T-cell (primary cell): Measurements from ENCODE around the gene CAMK1. TPM values are rescaled to one million over a fixed set of nuclear protein-coding genes. Genes with fewer than 3 reads are reported as not detected.

Experiments used
- ATAC-seq, 4 experiments: fragments of 200-7000 bp in 3 of 4; fragments of 150-1000 bp in 1 of 4; cut with Tn5 transposase; replicated peaks in 1 of 4; 1 replicate in 3 of 4; 2 replicates in 1 of 4; pipeline ENCODE4 v1.10.0; 2021; ENCODE audit warnings: moderate library complexity in 3 of 4, mild to moderate bottlenecking in 2 of 4, moderate number of reproducible peaks in 1 of 4
- CTCF ChIA-PET, 2 donors: fragments of 300-600 bp; sonication (Branson Sonifier 250); formaldehyde crosslinking; loops; one replicate each; lab custom pipeline; 2022; ENCODE audit warnings: antibody characterized with exemption in 2 of 2; lab: Charles Lee
- POLR2A ChIA-PET, 2 donors: fragments of 300-600 bp; sonication (Branson Sonifier 250); formaldehyde crosslinking; loops; one replicate each; lab custom pipeline; 2022; ENCODE audit warnings: antibody characterized with exemption in 2 of 2; lab: Charles Lee
- DNase-seq, 35 experiments: peaks; one replicate each; pipeline versions ENCODE4 v3.0.0 to v3.0.0-alpha.2; 2013 to 2023
- H3K27ac ChIP-seq: one replicate; pipeline ENCODE4 v1.5.1; 2013; ENCODE audit warnings: low read length
- H3K27me3 ChIP-seq, 2 experiments: replicated peaks in 1 of 2; 1 replicate in 1 of 2; 2 replicates in 1 of 2; pipeline versions ENCODE4 v1.6.1 to v1.7.0; 2013; ENCODE audit warnings: low read length in 1 of 2, mixed read lengths in 1 of 2; ENCODE audit not compliant: control insufficient read depth in 2 of 2, insufficient read depth in 2 of 2; ENCODE audit errors: extremely low read depth in 1 of 2
- H3K36me3 ChIP-seq, 2 donors: 1 replicate in 1 of 2; 2 replicates in 1 of 2; pipeline versions ENCODE4 v1.6.1 to v1.7.0; 2013; ENCODE audit warnings: low read length in 1 of 2; ENCODE audit not compliant: control insufficient read depth in 2 of 2, insufficient read depth in 1 of 2; ENCODE audit errors: extremely low read depth in 1 of 2
- H3K4me1 ChIP-seq, 2 experiments: 1 replicate in 1 of 2; 2 replicates in 1 of 2; pipeline versions ENCODE4 v1.6.1 to v1.7.0; 2013; ENCODE audit warnings: low read length in 2 of 2, mixed read lengths in 1 of 2; ENCODE audit not compliant: insufficient read depth in 2 of 2, control insufficient read depth in 1 of 2; ENCODE audit errors: extremely low read depth in 1 of 2
- H3K4me3 ChIP-seq, 2 donors: 1 replicate in 1 of 2; 2 replicates in 1 of 2; pipeline versions ENCODE4 v1.5.1 to v1.7.0; 2013; ENCODE audit warnings: mild to moderate bottlenecking in 2 of 2, low read length in 1 of 2, moderate library complexity in 1 of 2; ENCODE audit not compliant: control insufficient read depth in 1 of 2; ENCODE audit errors: extremely low read depth in 1 of 2
- H3K9me3 ChIP-seq: 2 replicates; pipeline ENCODE4 v1.7.0; 2013
- H3K27ac Mint-ChIP-seq, 2 donors: one replicate each; pipeline ENCODE4 v1.8.0; 2020 to 2021; ENCODE audit warnings: mild to moderate bottlenecking in 2 of 2, mixed read lengths in 2 of 2
- H3K27me3 Mint-ChIP-seq, 2 donors: one replicate each; pipeline ENCODE4 v1.8.0; 2021 to 2022; ENCODE audit warnings: mixed read lengths in 2 of 2
- H3K36me3 Mint-ChIP-seq: one replicate; pipeline ENCODE4 v1.8.0; 2021; ENCODE audit warnings: mixed read lengths
- H3K4me1 Mint-ChIP-seq, 3 donors: one replicate each; pipeline ENCODE4 v1.8.0; 2020 to 2022; ENCODE audit warnings: mixed read lengths in 3 of 3, mild to moderate bottlenecking in 1 of 3
- H3K4me3 Mint-ChIP-seq, 3 donors: one replicate each; pipeline ENCODE4 v1.8.0; 2020 to 2022; ENCODE audit warnings: mild to moderate bottlenecking in 3 of 3, mixed read lengths in 3 of 3, moderate library complexity in 3 of 3
- H3K9me3 Mint-ChIP-seq, 3 donors: one replicate each; pipeline ENCODE4 v1.8.0; 2020 to 2022; ENCODE audit warnings: mixed read lengths in 3 of 3
- WGBS: methylation state at CpG from one replicate; pipeline ENCODE4 v1.1.5; 2013; ENCODE audit warnings: missing lambda C conversion rate; ENCODE audit not compliant: insufficient coverage; 5-methylcytosine and 5-hydroxymethylcytosine counted together
- total RNA-seq, 35 experiments: library from RNA in 6 of 35; stranded (reverse) in 6 of 35; fragments of 120-200 nt in 1 of 35; gene quantifications; one replicate each; pipeline versions ENCODE4 v1.2.1 to v1.2.4 and lab custom pipeline; 2013 to 2026

Gene CAMK1
- total RNA-seq, 5 donors from 2014 or later (not counting 1 experiment from before 2014, with no cell fraction given), result 1.1 to 1.7 (median 1.3) TPM

- H3K4me3 Mint-ChIP-seq, result peak overlapping the region; percentile 95 to 99 (median 96)
- H3K9me3 ChIP-seq, result no peaks in the 10 kb centered on the region
- ChIA-PET CTCF (interaction anchor here in 1 of 2 donors (1.1 kb wide), 2 partner anchors 16 to 100 kb away, joined by 3 read pairs; no protein-coding TSS in a partner anchor), POLR2A (interaction anchor here (0.9 to 1.1 kb wide), 3 partner anchors 11 to 99 kb away, joined by 3 to 7 read pairs (median 4); partner anchors contain the start of gene JAGN1 (in 1 of the 2))
- H3K4me1 Mint-ChIP-seq, result peaks cover 69 to 75% (median 71%) of the 10 kb centered on the region in 3 donors
- no peaks in the 10 kb centered on the region for H3K9me3 Mint-ChIP-seq
- peak overlapping the region; percentile 100 for H3K27ac Mint-ChIP-seq
- 6% methylated on average over 12 of the region's 14 CpGs for WGBS
- no peak for DNase-seq
- no peaks in the 10 kb centered on the region for H3K27me3 Mint-ChIP-seq
- H3K36me3 Mint-ChIP-seq, result peaks cover 33% of the 10 kb centered on the region
- H3K4me1 ChIP-seq, result peaks cover 30 to 64% of the 10 kb centered on the region in 2 experiments
- peaks cover 3 to 49% of the 10 kb centered on the region in 2 donors for H3K36me3 ChIP-seq
- peak overlapping the region; percentile 87 for H3K27ac ChIP-seq
- no peak for ATAC-seq
- H3K4me3 ChIP-seq, result peak overlapping the region; percentile 82 to 92
- no peaks in the 10 kb centered on the region for H3K27me3 ChIP-seq
These were observed 22.1 kb upstream of the CAMK1 start for GRCh38 chr3:9791790-9792404.

- H3K4me3 Mint-ChIP-seq, result peak overlapping the region in 2 of 3 donors; percentile 51 to 95
- no peak overlapping the region for H3K27ac ChIP-seq
- H3K36me3 Mint-ChIP-seq, result peaks cover 40% of the 10 kb centered on the region
- H3K27me3 Mint-ChIP-seq, result no peaks in the 10 kb centered on the region
- WGBS, result 100% methylated on average over 10 of the region's 11 CpGs
- H3K27ac Mint-ChIP-seq, result peak overlapping the region; percentile 57 to 100
- ATAC-seq, result no peak
- no peaks in the 10 kb centered on the region for H3K27me3 ChIP-seq
- ChIA-PET POLR2A (interaction anchor here in 1 of 2 donors (0.6 kb wide), 1 partner anchor 461 kb away, joined by 10 read pairs; no protein-coding TSS in a partner anchor), CTCF (no interaction called here)
- DNase-seq, result no peak
- H3K4me1 ChIP-seq, result peaks cover 31 to 60% of the 10 kb centered on the region in 2 experiments
- no peak overlapping the region for H3K4me3 ChIP-seq
- H3K4me1 Mint-ChIP-seq, result peaks cover 65 to 68% (median 66%) of the 10 kb centered on the region in 3 donors
- H3K9me3 Mint-ChIP-seq, result no peaks in the 10 kb centered on the region
- peaks cover 3 to 52% of the 10 kb centered on the region in 2 donors for H3K36me3 ChIP-seq
- no peaks in the 10 kb centered on the region for H3K9me3 ChIP-seq
These were observed 21.4 kb upstream of the CAMK1 start for GRCh38 chr3:9791127-9791526.

- Mint-ChIP-seq H3K4me3 (no peak overlapping the region), H3K27ac (peak overlapping the region; percentile 39 to 65), H3K36me3 (peaks cover 45% of the 10 kb centered on the region), H3K9me3 (no peaks in the 10 kb centered on the region), H3K27me3 (no peaks in the 10 kb centered on the region), H3K4me1 (peaks cover 43 to 44% (median 43%) of the 10 kb centered on the region in 3 donors)
- ChIA-PET POLR2A (interaction anchor here in 1 of 2 donors (0.7 kb wide), 1 partner anchor 22 kb away, joined by 3 read pairs; no protein-coding TSS in a partner anchor), CTCF (no interaction called here)
- ATAC-seq, result no peak
- Histone ChIP-seq H3K4me1 (peaks cover 20 to 35% of the 10 kb centered on the region in 2 experiments), H3K4me3 (no peak overlapping the region), H3K36me3 (peaks cover 3 to 66% of the 10 kb centered on the region in 2 donors), H3K27ac (peak overlapping the region; percentile 1), H3K9me3 (no peaks in the 10 kb centered on the region), H3K27me3 (no peaks in the 10 kb centered on the region)
- 76% methylated on average over 5 of the region's 6 CpGs for WGBS
- no peak for DNase-seq
These were observed 18.0 kb upstream of the CAMK1 start for GRCh38 chr3:9787714-9788113.

GRCh38 chr3:9786825-9787669, 17.3 kb upstream of the CAMK1 start:
- H3K27ac Mint-ChIP-seq, result peak overlapping the region; percentile 39 to 65
- CTCF ChIA-PET, result no interaction called here
- no peaks in the 10 kb centered on the region for H3K9me3 Mint-ChIP-seq
- POLR2A ChIA-PET, result interaction anchor here in 1 of 2 donors (0.7 kb wide), 1 partner anchor 22 kb away, joined by 3 read pairs; no protein-coding TSS in a partner anchor
- H3K36me3 Mint-ChIP-seq, result peaks cover 51% of the 10 kb centered on the region
- WGBS, result 78% methylated on average over 3 of the region's 13 CpGs
- no peak for ATAC-seq
- Histone ChIP-seq H3K4me1 (peaks cover 23 to 39% of the 10 kb centered on the region in 2 experiments), H3K9me3 (no peaks in the 10 kb centered on the region), H3K36me3 (peaks cover 6 to 71% of the 10 kb centered on the region in 2 donors), H3K27ac (peak overlapping the region; percentile 1), H3K27me3 (no peaks in the 10 kb centered on the region), H3K4me3 (no peak overlapping the region)
- no peaks in the 10 kb centered on the region for H3K27me3 Mint-ChIP-seq
- DNase-seq, result peak in 1 of 35 experiments; percentile 23
- no peak overlapping the region for H3K4me3 Mint-ChIP-seq
- peaks cover 46 to 50% (median 48%) of the 10 kb centered on the region in 3 donors for H3K4me1 Mint-ChIP-seq

- H3K27me3 Mint-ChIP-seq, result no peaks in the 10 kb centered on the region
- no peak overlapping the region for H3K27ac Mint-ChIP-seq
- peaks cover 14 to 71% of the 10 kb centered on the region in 2 donors for H3K36me3 ChIP-seq
- ATAC-seq, result no peak
- no peaks in the 10 kb centered on the region for H3K27me3 ChIP-seq
- ChIA-PET CTCF (interaction anchor here in 1 of 2 donors (0.5 kb wide), 1 partner anchor 15 kb away, joined by 3 read pairs; no protein-coding TSS in a partner anchor), POLR2A (no interaction called here)
- peaks cover 55% of the 10 kb centered on the region for H3K36me3 Mint-ChIP-seq
- H3K4me1 Mint-ChIP-seq, result peaks cover 42 to 49% (median 44%) of the 10 kb centered on the region in 3 donors
- no peaks in the 10 kb centered on the region for H3K9me3 Mint-ChIP-seq
- no peak overlapping the region for H3K4me3 Mint-ChIP-seq
- no peak overlapping the region for H3K27ac ChIP-seq
- no CpG with 5 or more reads among the region's 7 CpGs for WGBS
- no peak overlapping the region for H3K4me3 ChIP-seq
- DNase-seq, result no peak
- peaks cover 25 to 37% of the 10 kb centered on the region in 2 experiments for H3K4me1 ChIP-seq
- H3K9me3 ChIP-seq, result no peaks in the 10 kb centered on the region
These were observed 16.5 kb upstream of the CAMK1 start for GRCh38 chr3:9786209-9786739.
